Muscle of arm (tissue), 14 donors: ENCODE data around the gene TRMU. TPM values are rescaled to one million over a fixed set of nuclear protein-coding genes. Genes with fewer than 3 reads are reported as not detected.
A peak's percentile ranks its signal among the peaks of the same experiment; 100 is the strongest.

Experiments
- DNase-seq: peaks from one replicate; pipeline ENCODE4 v3.0.0-alpha.2; 2013
- long read RNA-seq, 11 donors: transcript quantifications; one replicate each; lab custom pipeline, GENCODE V29; 2026
- polyA plus RNA-seq, 12 donors: library from polyadenylated mRNA; unstranded; fragments of 120-200 nt; gene quantifications; one replicate each; pipeline ENCODE4 v1.2.1, GENCODE V29; 2013; ENCODE audit not compliant: insufficient read length in 12 of 12

The TRMU gene, protein sequence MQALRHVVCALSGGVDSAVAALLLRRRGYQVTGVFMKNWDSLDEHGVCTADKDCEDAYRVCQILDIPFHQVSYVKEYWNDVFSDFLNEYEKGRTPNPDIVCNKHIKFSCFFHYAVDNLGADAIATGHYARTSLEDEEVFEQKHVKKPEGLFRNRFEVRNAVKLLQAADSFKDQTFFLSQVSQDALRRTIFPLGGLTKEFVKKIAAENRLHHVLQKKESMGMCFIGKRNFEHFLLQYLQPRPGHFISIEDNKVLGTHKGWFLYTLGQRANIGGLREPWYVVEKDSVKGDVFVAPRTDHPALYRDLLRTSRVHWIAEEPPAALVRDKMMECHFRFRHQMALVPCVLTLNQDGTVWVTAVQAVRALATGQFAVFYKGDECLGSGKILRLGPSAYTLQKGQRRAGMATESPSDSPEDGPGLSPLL
- polyA plus RNA-seq: 10 to 100 TPM in 11 of 12 donors, not detected in 1; 25.0 to 40.9 (median 29.4) TPM
- long read RNA-seq, donor 1, partial matches to known transcripts: 0 of 4 reads
- long read RNA-seq, donor 1, other reads (novel, unspliced or antisense): 0 of 4 reads
- long read RNA-seq, donor 2, partial matches to known transcripts: 0 of 5 reads
- long read RNA-seq, donor 2, other reads (novel, unspliced or antisense): 0 of 5 reads
- long read RNA-seq, donor 3, partial matches to known transcripts: 0 of 2 reads
- long read RNA-seq, donor 3, other reads (novel, unspliced or antisense): 0 of 2 reads
- long read RNA-seq, donor 4: 0 reads
- long read RNA-seq, donor 5, transcript TRMU-201 (11 exons, 1,940 nt): major isoform, 5 of 16 reads
- long read RNA-seq, donor 5, partial matches to known transcripts: 0 of 16 reads
- long read RNA-seq, donor 5, other reads (novel, unspliced or antisense): 0 of 16 reads
- long read RNA-seq, donor 6, partial matches to known transcripts: 0 of 2 reads
- long read RNA-seq, donor 6, other reads (novel, unspliced or antisense): 0 of 2 reads
- long read RNA-seq, donor 7, partial matches to known transcripts: 0 of 3 reads
- long read RNA-seq, donor 7, other reads (novel, unspliced or antisense): 0 of 3 reads
- long read RNA-seq, donor 8, partial matches to known transcripts: 0 of 4 reads
- long read RNA-seq, donor 8, other reads (novel, unspliced or antisense): 0 of 4 reads
- long read RNA-seq, donor 9, partial matches to known transcripts: 0 of 4 reads
- long read RNA-seq, donor 9, other reads (novel, unspliced or antisense): 0 of 4 reads
- long read RNA-seq, donor 10, partial matches to known transcripts: 0 of 3 reads
- long read RNA-seq, donor 10, other reads (novel, unspliced or antisense): 0 of 3 reads
- long read RNA-seq, donor 11, partial matches to known transcripts: 0 of 3 reads
- long read RNA-seq, donor 11, other reads (novel, unspliced or antisense): 0 of 3 reads

DNA sequence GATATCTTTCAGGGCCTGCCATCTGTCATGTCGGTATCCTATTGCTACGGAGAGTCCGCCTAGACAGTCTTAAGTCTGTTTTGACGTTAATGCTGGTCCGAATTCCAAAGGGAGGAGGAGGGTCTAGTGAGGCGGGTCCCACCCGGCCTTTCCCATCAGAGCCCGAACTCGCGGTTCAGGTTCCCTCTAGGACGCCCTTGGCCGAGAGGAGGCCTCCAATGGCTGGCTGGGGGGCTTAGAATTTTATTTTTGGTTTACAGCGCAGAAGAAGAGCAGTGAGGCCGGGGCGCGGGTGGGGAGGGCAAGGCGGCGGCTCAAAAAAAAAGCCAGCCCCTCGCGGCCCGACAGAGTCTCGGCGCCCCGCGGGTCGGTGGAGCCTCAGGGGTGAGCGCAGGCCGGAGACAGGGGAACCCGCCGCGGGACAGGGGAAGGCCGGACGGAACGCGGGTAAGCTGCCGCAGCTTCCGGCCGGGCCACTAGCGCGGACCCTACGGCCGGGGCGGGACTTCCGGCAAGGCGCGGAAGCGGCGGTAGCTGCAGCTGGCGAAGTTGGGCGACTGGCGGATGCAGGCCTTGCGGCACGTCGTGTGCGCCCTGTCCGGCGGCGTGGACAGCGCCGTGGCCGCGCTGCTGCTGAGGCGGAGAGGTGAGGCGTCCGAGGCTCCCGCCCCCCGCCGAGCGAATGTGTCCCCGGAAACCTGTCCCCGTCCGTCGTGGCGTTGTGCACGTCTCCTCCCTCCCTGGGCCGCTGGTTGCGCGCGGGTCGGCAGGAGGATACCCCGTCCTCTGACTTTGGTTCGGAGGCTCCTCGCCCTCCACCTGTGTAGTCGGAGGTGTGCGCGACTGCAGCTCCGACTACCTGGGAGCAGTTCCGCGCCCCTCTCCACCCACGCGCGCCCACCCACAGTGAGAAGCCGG lies at the start of gene TRMU:
TSS of gene TRMU (plus strand) at position 514 of the 918 bp plus-strand sequence. CDS start at position 565, 51 bp downstream.
- DNase-seq: peak; percentile 84

DNA sequence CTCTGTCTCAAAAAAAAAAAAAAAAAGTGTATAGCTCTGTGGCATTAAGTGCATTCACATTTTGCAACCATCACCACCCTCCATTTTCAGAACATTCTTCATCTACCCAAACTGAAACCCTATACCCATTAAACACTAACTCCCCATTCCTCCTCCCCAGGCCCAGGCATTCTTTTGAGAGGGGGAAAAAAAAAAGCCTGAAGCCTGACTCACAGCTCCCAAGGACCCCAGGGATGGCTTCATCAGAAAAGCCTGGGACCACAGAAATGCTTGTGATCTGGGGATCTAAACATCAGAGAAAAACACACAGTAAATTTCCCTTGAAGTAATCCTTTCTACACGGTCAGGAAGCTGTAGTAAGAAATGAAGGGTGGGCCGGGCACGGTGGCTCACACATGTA lies 49.5 kb upstream of the TRMU start:
- DNase-seq: no peak

DNA sequence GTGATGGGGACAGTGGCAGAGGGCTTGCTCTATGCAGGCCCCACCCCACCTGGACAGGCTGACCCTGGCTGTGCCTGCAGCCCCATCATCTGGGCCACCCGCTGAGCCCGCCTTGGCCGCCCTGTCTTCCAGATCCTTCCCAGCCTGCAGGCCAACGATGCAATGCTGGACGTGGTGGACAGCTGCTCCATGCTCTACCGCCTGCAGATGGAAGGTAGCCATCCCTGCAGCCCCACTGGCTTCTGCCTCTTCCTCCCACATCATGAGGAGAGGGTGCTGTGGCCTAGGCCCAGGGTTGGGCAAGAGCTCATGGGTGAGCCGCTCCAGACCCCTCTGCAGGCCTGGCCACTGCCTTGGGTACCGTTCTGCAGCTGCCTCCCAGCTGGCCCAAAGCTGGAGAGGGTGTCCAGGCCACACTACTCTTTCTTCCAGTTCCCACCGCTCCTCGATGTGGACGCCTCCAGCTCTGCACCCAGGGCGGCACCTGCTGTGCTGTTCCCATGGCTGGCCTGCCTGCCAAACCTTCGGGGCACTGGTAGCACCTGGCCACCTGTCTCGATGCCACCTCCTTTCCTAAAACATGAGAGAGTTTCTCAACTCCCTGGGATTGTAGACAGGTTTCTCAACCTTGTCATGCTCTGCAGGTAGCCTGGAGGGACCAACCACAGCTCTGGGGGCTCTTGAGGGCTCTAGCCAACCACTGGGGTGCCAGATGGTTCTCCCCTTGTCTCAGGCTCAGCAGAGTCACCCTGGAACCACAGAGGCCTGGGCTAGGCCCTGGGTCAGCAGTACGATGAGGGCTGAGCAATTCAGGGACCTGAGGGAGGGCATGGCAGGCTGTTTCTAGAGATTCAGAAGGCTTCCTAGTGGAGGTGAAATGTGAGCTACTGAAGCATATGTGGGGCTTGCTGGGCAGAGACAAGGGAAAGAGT lies 48.3 kb upstream of the TRMU start:
- no peak for DNase-seq

DNA sequence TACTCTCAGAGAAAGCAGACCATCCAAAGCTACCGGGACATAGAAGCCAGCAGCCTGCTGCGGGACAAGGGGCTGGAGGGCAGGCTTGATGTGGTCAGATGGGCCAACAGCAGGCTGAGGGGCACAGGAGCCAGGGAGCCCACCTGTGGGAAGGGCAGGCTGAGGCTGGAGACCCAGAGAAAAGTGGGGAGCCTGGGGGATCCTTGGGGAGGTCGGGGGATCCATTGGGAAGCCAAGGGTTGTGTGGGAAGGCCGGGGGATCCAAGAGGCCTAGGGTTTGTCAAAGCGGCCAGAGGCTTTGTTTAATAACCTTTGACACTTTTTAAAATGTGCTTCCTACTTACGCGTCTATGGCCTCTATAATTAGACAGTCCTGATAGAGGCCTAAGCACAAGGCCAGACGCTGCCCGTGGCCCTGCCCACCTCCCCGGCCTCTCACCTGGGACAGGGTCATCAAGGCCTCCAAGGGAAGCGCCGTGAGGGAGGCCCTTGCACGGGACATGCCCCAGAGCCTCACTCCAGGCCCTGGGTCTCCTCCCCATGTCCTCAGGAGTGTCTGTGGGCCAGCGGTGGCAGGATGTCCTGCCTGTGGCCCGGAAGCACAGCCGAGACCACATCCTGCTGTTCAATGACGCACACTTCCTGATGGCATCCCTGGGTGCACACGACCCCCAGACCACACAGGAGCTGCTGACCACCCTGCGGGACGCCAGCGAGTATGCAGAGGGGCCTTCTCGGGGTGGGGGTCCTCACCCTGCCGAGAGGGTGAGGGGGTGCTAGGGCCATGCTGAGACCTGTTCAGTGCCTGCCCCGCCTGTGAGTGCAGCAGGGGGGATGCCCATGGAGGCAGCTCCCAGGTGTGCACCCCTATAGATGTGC lies 47.4 kb upstream of the TRMU start:
- no peak for DNase-seq

DNA sequence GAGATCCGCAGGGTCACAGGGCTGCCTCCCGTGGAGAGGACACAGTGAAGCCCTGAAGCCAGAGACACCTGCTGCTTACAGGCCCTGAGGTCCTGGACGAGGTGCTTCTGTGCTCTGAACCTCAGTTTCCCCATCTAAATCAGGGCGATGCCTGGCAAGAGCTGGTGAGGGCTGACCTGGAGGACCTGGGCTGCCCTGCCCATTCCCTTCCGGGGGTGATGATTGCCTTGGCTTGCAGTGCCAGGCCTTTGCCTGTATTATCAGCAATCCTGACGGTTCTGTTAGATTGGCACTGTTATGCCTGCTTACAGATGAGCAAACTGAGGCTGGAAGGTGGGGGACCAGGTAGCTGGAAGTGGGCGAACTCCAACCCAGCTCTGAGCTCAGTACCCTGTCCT lies 46.7 kb upstream of the TRMU start:
- DNase-seq: no peak

DNA sequence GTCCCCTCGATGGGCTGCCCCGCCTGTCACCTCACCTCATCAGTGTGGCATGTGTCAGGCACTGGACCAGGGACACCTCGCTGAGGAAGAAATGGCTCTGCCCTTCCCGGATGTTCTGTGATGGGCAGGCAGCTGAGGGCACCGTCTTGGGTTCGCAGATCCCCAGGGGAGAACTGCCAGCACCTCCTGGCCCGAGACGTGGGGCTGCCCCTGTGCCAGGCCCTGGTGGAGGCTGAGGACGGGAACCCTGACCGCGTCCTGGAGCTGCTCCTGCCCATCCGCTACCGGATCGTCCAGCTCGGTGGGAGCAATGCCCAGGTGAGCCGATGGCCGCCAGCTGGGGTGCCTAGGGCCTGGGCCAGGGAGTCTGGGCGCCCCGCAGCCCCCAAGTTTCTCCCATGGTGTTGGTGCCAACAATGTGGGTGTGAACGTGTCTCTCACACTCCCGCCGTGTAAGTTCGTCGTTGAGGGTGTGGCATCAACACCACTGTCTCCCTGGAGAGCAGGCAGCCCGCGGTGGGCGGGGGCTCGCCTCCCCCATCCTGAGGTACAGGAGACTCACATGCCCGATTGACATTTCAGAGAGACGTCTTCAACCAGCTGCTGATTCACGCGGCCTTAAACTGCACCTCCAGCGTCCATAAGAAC lies 46.1 kb upstream of the TRMU start:
- DNase-seq: no peak

DNA sequence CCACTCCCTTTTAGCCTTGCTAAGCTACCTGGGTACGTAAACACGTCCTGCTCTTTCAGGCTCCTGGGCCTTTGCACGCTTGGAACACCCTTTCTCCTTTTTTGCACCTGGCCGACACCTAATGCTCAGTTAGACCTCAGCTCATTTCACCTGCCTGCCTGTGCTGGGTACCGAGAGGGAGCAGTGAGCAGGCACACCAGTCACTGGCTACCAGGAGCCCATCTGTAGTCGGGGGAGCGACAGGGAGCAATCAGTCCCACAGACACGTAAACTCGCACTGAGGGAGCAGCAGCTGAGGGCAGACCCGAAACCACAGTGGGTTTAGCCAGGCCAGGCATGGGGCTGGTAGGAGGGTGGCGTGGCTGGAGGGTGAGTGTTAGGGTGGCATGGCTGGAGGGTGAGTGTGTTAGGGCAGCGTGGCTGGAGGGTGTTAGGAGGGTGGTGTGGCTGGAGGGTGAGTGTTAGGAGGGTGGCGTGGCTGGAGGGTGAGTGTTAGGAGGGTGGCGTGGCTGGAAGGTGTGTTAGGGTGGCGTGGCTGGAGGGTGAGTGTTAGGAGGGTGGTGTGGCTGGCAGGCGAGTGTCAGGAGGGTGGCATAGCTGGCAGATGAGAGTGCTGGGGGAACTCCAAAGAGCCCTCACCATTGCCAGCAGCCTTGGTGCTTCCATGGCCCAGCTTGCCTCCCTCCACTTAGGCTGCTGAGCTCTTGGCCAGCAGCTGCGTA lies 45.2 kb upstream of the TRMU start:
- no peak for DNase-seq

DNA sequence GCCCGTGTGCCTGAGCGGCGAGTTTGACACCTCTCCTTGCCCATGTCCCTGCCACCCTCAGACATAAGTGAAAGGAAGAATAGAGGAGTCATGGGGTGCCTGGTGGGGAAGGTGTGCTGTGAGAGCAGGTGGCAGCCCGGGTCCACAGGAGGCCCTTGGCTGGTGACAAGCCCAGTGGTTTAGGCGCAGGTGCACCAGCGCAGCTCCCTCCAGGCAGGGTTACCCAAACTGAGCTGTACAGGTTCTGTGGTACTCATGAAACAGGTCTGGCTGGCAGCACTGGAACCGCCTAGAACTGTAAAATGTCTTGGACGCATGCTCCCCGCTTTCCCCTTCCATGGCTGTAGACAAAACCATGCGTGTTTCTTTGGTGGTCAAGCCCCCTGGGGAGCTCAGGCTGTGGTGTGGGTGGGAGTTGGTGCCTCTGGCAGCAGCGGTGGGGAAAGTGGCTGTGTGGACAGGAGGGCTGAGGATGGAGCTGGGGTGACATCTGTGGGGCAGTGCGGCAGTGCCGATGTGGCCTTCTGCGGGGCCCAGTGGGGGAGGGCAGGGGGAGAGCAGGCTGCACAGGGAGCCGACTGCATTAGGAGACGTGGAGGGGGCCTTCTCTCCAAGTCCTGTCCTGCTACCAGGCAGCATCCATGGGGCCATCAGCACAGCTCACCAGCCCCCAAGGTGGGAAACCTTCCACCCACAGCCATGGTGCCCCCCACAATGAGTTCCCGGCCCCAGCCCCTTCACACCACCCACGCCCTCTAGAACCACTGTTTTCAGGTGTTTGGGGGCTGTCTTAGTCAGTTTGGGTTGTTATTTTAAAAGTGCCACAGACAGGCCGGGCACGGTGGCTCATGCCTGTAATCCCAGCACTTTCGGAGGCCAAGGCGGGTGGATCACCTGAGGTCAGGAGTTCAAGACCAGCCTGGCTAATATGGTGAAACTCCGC lies 44.4 kb upstream of the TRMU start:
- DNase-seq: no peak

DNA sequence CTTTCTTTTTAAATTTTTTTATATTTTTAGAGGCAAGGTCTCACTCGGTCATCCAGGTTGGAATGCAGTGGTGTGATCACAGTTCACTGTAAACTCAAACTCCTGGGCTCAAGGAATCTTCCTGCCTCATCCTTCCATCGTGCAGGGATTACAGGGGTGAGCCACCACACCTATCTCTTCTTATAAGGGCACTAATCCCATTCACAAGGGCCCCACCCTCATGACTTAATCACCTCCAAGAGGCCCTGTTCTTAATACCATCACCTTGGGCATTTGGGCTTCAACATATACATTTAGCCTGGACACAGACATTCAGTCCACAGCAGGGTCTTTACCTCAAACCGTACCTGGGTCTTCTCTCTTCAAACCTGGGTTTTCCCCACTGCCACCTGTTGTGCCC lies 43.3 kb upstream of the TRMU start:
- no peak for DNase-seq

DNA sequence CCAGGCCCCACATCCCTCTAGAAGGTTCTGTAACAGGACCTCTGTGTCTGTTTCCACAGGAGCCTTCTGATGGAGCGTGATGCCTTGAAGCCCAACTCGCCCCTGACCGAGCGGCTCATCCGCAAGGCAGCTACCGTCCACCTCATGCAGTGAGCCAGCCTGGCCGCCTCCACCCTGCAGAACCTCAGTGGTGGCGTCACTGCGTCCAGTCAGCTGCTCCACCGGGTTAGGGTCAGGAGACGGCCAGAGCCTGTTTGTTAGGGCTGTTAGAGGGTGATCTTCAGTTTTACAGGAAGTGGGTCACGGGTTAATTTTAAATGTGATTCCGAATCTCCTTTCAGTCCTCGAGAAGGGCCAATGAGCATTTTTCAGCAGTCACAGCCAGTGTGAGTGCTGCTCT lies 42.8 kb upstream of the TRMU start:
- DNase-seq: no peak

DNA sequence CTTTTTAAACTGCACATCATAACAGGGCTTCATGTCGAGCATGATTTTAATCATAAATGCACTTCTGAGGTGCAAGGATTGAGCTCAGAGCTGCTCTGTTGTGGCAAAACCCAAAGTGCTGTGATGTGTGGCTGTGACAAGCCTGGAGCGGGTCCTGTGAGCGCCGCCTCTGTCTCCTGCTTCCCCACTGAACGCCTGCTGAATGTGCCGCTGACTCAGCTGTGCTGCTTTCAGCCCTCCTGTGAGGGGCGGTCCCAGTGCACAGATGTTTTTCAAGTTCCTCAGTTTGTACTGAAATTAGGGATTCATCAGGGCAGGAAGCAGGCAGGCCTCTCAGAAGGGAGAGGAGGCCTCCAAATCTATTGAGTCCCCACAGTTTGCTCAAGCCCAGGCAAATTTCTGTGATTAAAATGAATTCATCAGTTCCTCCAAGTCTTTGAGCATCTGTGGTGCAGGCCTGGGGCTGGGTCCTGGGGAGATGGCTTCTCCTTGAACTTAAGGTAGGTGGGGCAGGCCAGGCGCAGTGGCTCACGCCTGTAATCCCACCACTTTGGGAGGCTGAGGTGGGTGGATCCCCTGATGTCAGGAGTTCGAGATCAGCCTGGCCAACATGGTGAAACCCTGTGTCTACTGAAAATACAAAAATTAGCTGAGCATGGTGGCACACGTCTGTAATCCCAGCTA lies 41.8 kb upstream of the TRMU start:
- peak; percentile 66 for DNase-seq

DNA sequence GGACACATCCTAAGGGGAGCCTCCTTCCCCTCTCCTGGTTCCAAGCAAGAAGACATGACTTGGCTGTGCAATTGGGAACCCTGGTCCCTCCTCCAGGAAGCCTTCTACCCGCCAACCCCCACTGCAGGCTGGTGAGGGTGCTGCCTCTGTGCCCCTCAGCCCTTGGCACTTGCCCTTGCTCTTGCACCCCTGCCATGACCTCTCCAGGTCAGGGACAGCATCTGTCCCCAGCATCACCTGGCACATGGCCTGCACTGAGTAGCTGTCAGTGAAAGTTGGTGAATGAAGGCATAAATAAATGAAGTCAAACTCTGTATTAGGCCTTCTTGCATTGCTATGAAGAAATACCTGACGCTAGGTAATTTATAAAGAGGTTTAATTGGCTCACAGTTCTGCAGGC lies 40.7 kb upstream of the TRMU start:
- no peak for DNase-seq

DNA sequence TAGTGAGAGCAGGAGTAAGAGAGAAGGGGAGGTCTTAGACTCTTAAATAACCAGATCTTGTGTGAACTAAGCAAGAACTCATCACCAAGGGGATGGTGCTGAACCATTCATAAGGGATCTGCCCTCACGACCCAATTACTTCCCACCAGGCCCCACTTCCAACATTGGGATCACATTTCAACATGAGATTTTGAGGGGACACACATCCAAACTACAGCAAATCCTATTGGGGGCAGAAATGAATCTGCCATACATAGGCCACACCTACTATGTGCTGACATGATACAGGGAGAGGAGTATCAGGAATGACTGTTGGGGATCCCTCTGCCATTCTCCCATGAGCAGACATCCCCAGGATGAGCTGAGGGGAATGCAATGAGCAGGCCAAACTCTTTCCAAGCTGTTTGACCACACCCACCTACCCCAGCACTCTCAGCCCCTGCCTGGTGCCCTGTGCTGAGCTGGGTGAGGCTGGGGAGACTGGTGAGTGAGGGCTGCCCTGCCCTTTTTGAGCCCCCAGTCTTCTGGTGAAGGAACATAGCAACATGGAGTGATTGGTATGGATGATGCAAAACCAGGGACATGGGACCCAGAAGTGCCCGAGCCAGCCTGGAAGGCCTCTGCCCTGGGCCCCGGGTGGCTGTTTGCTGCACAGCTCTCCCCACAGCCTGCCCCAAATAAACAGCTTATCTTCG lies 40.1 kb upstream of the TRMU start:
- DNase-seq: no peak

DNA sequence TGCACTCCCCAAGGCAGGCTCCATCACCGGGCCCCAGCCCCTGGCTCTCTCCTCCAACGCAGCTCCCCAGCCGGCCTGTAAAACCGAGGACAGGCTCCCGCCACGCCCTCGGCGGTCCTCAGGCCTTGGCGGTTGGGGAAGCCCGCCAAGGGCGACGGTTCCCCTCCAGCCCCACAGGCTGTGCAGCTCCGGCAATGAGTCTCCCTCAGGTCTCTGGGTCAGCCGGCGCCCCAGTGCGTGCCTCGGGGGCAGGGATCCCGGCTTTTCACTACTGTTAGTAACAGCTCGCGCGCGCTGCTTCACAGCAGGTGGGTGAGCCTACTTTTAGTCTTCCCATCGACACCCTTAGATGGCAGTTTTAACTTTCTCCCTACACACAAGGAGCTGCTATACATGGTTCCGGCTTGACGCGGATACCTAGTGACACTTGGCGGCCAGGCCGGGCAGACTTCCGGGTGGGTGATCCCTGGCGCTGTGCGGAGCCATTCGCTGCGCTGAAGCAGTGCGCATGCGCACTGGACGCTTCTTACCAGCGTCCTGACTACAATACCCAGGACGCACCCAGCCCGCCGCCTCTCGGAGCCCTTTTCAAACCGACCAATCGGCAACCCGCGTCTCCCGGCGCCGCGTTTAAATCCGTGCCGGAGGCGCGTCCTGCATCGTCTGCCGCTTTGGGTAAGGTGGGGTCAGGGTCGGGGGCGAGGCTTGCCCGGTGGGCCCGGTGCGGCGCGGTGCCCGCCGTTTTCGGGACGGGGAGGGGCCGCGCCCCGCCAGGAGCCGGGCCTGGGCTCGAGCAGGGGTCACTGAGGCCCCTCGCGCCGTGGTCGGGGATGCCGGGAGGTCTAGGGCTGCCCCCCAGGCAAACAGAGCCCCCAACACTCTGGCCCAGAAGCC lies 39.0 kb upstream of the TRMU start, which contains the start of gene GTSE1:
TSS of gene GTSE1 (plus strand) at position 614 of the 894 bp plus-strand sequence. CDS start 531 bp downstream, outside the sequence.
- peak; percentile 98 for DNase-seq
